HepG2 (cell line): ENCODE measurements around the gene COL4A2. TPM values are rescaled to one million over a fixed set of nuclear protein-coding genes. Genes with fewer than 3 reads are reported as not detected.

Source experiments
- ATAC-seq: fragments of 200-7000 bp; cut with Tn5 transposase; 3 replicates; pipeline ENCODE4 v1.9.1; 2020; ENCODE audit warnings: mild to moderate bottlenecking, moderate library complexity
- BruUV-seq: library from RNA; stranded (reverse); fragments of 400-500 nt; replicated peaks from 2 replicates; lab custom pipeline; 2021; lab: Mats Ljungman, UMichigan
- CTCF ChIA-PET: fragments of 300-600 bp; formaldehyde crosslinking; extraction: SDS; loops from one replicate; lab custom pipeline; 2021; ENCODE audit warnings: low total read pairs, inconsistent platforms, low intra/inter-chr PET ratio; lab: Yijun Ruan, JAX
- POLR2A ChIA-PET: fragments of 350-600 bp; sonication (Branson Sonifier 250); formaldehyde crosslinking; loops from one replicate; lab custom pipeline; 2020; ENCODE audit warnings: antibody characterized with exemption, inconsistent platforms; lab: Yijun Ruan, JAX
- DNase-seq: peaks from one replicate; pipeline ENCODE4 v3.0.0-alpha.2; 2015; ENCODE audit warnings: low spot score
- FAIRE-seq: peaks from 3 replicates; lab custom pipeline; 2011; peaks lifted over from hg19 to GRCh38; lab: Jason Lieb, UNC
- H2AFZ ChIP-seq: one replicate; pipeline ENCODE4 v1.6.1; 2011; ENCODE audit warnings: low read length, inconsistent platforms
- H3K27ac ChIP-seq: fragments of 300-600 bp; 3 replicates; pipeline ENCODE4 v1.8.0; 2011; ENCODE audit warnings: mixed run types, mild to moderate bottlenecking, mixed read lengths, low read length, inconsistent platforms; ENCODE audit not compliant: insufficient read depth; ENCODE audit errors: extremely low read length
- H3K27me3 ChIP-seq, 2 experiments: fragments of 200-600 bp in 1 of 2; 2 replicates in 1 of 2; 3 replicates in 1 of 2; pipeline versions ENCODE4 v1.6.0 to v1.8.0; 2011; ENCODE audit warnings: low read length in 2 of 2, mild to moderate bottlenecking in 2 of 2, moderate library complexity in 2 of 2, inconsistent platforms in 1 of 2; ENCODE audit not compliant: insufficient read depth in 2 of 2, control insufficient read depth in 1 of 2
- H3K36me3 ChIP-seq, 2 experiments: fragments of 200-600 bp in 1 of 2; replicated peaks in 1 of 2; 2 replicates in 1 of 2; 3 replicates in 1 of 2; pipeline versions ENCODE4 v1.5.1 to v1.8.0; 2011; ENCODE audit warnings: low read length in 2 of 2, inconsistent platforms in 1 of 2; ENCODE audit not compliant: insufficient read depth in 2 of 2, control insufficient read depth in 1 of 2
- H3K4me1 ChIP-seq: 2 replicates; pipeline ENCODE4 v1.5.1; 2012; ENCODE audit warnings: low read length, inconsistent platforms; ENCODE audit not compliant: insufficient read depth
- H3K4me2 ChIP-seq: 2 replicates; pipeline ENCODE4 v1.6.0; 2011; ENCODE audit warnings: low read depth, low read length, inconsistent platforms
- H3K4me3 ChIP-seq, 3 experiments: fragments of 200-600 bp in 1 of 3; sonication (generic), shearing (Covaris generic) in 1 of 3; replicated peaks in 1 of 3; 2 replicates each; pipeline ENCODE4 v1.5.1; 2011 to 2016; ENCODE audit warnings: low read length in 3 of 3, inconsistent platforms in 2 of 3, low read depth in 2 of 3, mild to moderate bottlenecking in 2 of 3, control low read depth in 1 of 3, mixed read lengths in 1 of 3; ENCODE audit not compliant: insufficient read depth in 1 of 3
- H3K79me2 ChIP-seq: one replicate; pipeline ENCODE4 v1.6.1; 2011; ENCODE audit warnings: low read length, inconsistent platforms; ENCODE audit not compliant: insufficient read depth
- H3K9ac ChIP-seq: 2 replicates; pipeline ENCODE4 v1.6.0; 2011; ENCODE audit warnings: mild to moderate bottlenecking, low read depth, low read length, inconsistent platforms; ENCODE audit not compliant: insufficient read depth
- H3K9me3 ChIP-seq: 2 replicates; pipeline ENCODE4 v1.5.1; 2012; ENCODE audit warnings: mild to moderate bottlenecking, low read length
- H4K20me1 ChIP-seq: 2 replicates; pipeline ENCODE4 v1.6.0; 2011; ENCODE audit warnings: inconsistent platforms, mild to moderate bottlenecking, low read length, moderate library complexity; ENCODE audit not compliant: insufficient read depth
- HDAC2 ChIP-seq: sonication (generic); formaldehyde crosslinking; IDR thresholded peaks from 2 replicates; pipeline ENCODE4 v1.4.0; 2020; ENCODE audit warnings: missing genetic modification reagents
- KDM4B ChIP-seq: sonication (generic); formaldehyde crosslinking; IDR thresholded peaks from 2 replicates; pipeline ENCODE4 v1.4.0; 2020; ENCODE audit warnings: missing genetic modification reagents
- MTF2 ChIP-seq: sonication (generic); formaldehyde crosslinking; IDR thresholded peaks from 2 replicates; pipeline ENCODE4 v1.5.0; 2020; ENCODE audit warnings: missing genetic modification reagents, borderline replicate concordance
- NKX3-1 ChIP-seq: sonication (generic); formaldehyde crosslinking; IDR thresholded peaks from 2 replicates; pipeline ENCODE4 v1.5.0; 2020; ENCODE audit warnings: missing genetic modification reagents
- RFXANK ChIP-seq: IDR thresholded peaks from 2 replicates; pipeline ENCODE4 v1.6.1; 2016
- ZMYM2 ChIP-seq: sonication (generic); formaldehyde crosslinking; IDR thresholded peaks from 2 replicates; pipeline ENCODE4 v1.8.0; 2022; ENCODE audit warnings: mild to moderate bottlenecking, missing genetic modification reagents
- ZNF235 ChIP-seq: sonication (generic); formaldehyde crosslinking; IDR thresholded peaks from 2 replicates; pipeline ENCODE4 v1.8.1; 2023; ENCODE audit warnings: mild to moderate bottlenecking, missing genetic modification reagents, borderline replicate concordance
- ZNF335 ChIP-seq: sonication (generic); formaldehyde crosslinking; IDR thresholded peaks from 2 replicates; pipeline ENCODE4 v1.4.0; 2020; ENCODE audit warnings: missing genetic modification reagents
- ZNF543 ChIP-seq: sonication (generic); formaldehyde crosslinking; IDR thresholded peaks from 2 replicates; pipeline ENCODE4 v1.4.0; 2020; ENCODE audit warnings: mild to moderate bottlenecking, missing genetic modification reagents
- ZNF564 ChIP-seq: sonication (generic); formaldehyde crosslinking; IDR thresholded peaks from 2 replicates; pipeline ENCODE4 v1.8.1; 2023; ENCODE audit warnings: mild to moderate bottlenecking, missing genetic modification reagents
- WGBS: methylation state at CpG from one replicate; pipeline ENCODE4 v1.1.6; 2017; ENCODE audit warnings: low lambda C conversion rate; 5-methylcytosine and 5-hydroxymethylcytosine counted together
- in situ Hi-C: cut with HindIII; loops from 2 replicates; pipeline ENCODE4 v1.10.0; 2017; ENCODE audit warnings: low pct_unique_long_range_greater_than_20kb; ENCODE audit not compliant: extremely low pct_ligation_motif_present
- intact Hi-C: fragments of 100-400 bp; cut with micrococcal nuclease; formaldehyde crosslinking; loops from one replicate; pipeline ENCODE4 v1.10.0; 2022; ENCODE audit not compliant: unreplicated experiment
- polyA plus RNA-seq, 8 experiments: library from polyadenylated mRNA; depleted of rRNA in 3 of 8; stranded (reverse) in 7 of 8; unstranded in 1 of 8; fragments of >200 nt; fragmentation: Illumina TruSeq in 4 of 8; extraction: Trizol in 4 of 8; gene quantifications; 2 replicates each; pipeline versions ENCODE4 v1.2.1 to v1.2.3, GENCODE V29; 2011 to 2016; ENCODE audit warnings: low read depth in 4 of 8, missing spikeins in 1 of 8, mixed read lengths in 1 of 8; ENCODE audit not compliant: insufficient read depth in 1 of 8
- total RNA-seq, 5 experiments: library from RNA; depleted of rRNA; stranded (reverse); fragments of >200 nt; fragmentation: Illumina TruSeq; extraction: Trizol; gene quantifications; 2 replicates each; pipeline ENCODE4 v1.2.3, GENCODE V29; 2016; ENCODE audit warnings: low read depth in 1 of 5

The COL4A2 gene
- total and polyA plus RNA-seq, 2 of the 13 experiments (the other 11 are each of a cell fraction or from before 2014, with no cell fraction given): 0.22 to 1.9 TPM

GRCh38 chr13:110471156-110471832, 164.2 kb downstream of the COL4A2 start (continued):
- TF ChIP-seq ZMYM2 (no peak), HDAC2 (no peak)

DNA sequence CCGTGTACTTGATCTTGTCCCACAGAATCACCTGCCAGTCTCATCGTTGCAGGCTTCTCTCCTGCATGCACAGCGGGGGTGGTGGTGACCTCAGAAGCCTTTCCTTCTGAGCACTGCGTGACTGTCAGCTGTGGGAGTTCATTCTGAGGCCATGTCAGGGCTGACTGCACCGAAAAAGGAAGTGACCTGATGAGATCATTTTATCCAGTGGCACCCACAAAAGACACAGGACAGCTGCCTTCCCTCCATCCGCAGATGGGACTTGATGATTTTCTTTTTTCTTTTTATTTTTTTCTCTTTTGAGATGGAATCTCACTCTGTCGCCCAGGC, 164.7 kb downstream of the COL4A2 start:
- Histone ChIP-seq H2AFZ (no peak overlapping the region), H3K4me2 (no peak overlapping the region), H3K4me1 (peaks cover 9% of the 10 kb centered on the region), H3K79me2 (no peaks in the 10 kb centered on the region), H3K27me3 (peaks cover 7 to 67% of the 10 kb centered on the region in 2 experiments), H3K4me3 (no peak overlapping the region), H3K9ac (no peak overlapping the region), H3K36me3 (no peaks in the 10 kb centered on the region), H4K20me1 (no peaks in the 10 kb centered on the region), H3K9me3 (no peaks in the 10 kb centered on the region), H3K27ac (no peak overlapping the region)
- 38% methylated on average over 5 of the region's 7 CpGs for WGBS
- intact Hi-C loops: no loop called here
- ATAC-seq (no peak), FAIRE-seq (no peak), DNase-seq (no peak)
- TF ChIP-seq KDM4B (CRISPR knock-in tag): no peak
- no peak for TF ChIP-seq ZNF543 (CRISPR knock-in tag)
- no peak for TF ChIP-seq RFXANK (CRISPR knock-in tag)
- no peak for TF ChIP-seq NKX3-1
- TF ChIP-seq ZNF235 (CRISPR knock-in tag): no peak
- TF ChIP-seq ZNF564: no peak
- TF ChIP-seq ZNF335: no peak
- TF ChIP-seq MTF2: no peak
- ChIA-PET CTCF (no interaction called here), POLR2A (no interaction called here)
- no TSS peak for BruUV-seq
- in situ Hi-C loops: no loop called here
